ENCODE measurements around the gene RYR2. TPM values are rescaled to one million over a fixed set of nuclear protein-coding genes. Genes with fewer than 3 reads are reported as not detected.

RYR2 gene
- total RNA-seq, 1 experiment from 2014 or later = 0.90 TPM

DNA sequence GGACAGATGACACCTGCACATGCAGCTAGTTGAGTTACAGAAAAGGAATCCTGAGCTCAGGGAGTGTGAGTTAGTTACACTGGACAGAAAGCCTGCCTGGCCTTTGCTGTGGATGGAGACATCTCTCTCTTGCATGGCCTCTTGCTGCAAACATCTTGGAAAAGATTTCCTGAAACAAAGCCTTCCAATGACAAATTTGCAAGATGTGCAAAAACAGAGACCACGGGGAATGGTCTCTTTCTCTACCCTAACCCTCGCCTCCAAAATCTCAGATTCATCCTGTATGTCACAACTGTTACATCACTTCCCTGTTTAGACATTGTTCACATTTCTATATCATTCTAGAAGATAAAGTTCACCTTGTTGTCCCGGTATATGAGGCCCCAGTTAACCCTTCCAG lies 415.6 kb downstream of the RYR2 start:
- no peaks in the 10 kb centered on the region for H3K4me1 Mint-ChIP-seq (ENCODE audit: low read depth, unreplicated experiment)
- H3K9me3 Mint-ChIP-seq (ENCODE audit: low read depth, unreplicated experiment) = no peaks in the 10 kb centered on the region
- intact Hi-C loops (cut with micrococcal nuclease; ENCODE audit: unreplicated experiment) = no loop called here
- no peak for TF ChIP-seq CTCF (IDR thresholded peaks at IDR 0.05; ENCODE audit: unreplicated experiment)
- no peak overlapping the region for H3K4me3 Mint-ChIP-seq (ENCODE audit: low read depth, unreplicated experiment)
- no TSS peak for BruUV-seq (replicated peaks)
- no peaks in the 10 kb centered on the region for H3K27me3 Mint-ChIP-seq (ENCODE audit: unreplicated experiment)
- DNase-seq = no peak
- no peak overlapping the region for H3K27ac Mint-ChIP-seq (ENCODE audit: unreplicated experiment)
- no peaks in the 10 kb centered on the region for H3K36me3 Mint-ChIP-seq (ENCODE audit: insufficient read depth, unreplicated experiment)
- CTCF ChIA-PET = no interaction called here

- TF ChIP-seq CTCF (IDR thresholded peaks at IDR 0.05; ENCODE audit: unreplicated experiment) = no peak
- Mint-ChIP-seq H3K9me3 (ENCODE audit: low read depth, unreplicated experiment) (peaks cover 9% of the 10 kb centered on the region), H3K4me1 (ENCODE audit: low read depth, unreplicated experiment) (peaks cover 9% of the 10 kb centered on the region), H3K4me3 (ENCODE audit: low read depth, unreplicated experiment) (no peak overlapping the region), H3K27ac (ENCODE audit: unreplicated experiment) (no peak overlapping the region), H3K27me3 (ENCODE audit: unreplicated experiment) (no peaks in the 10 kb centered on the region), H3K36me3 (ENCODE audit: insufficient read depth, unreplicated experiment) (no peaks in the 10 kb centered on the region)
- BruUV-seq (replicated peaks) = no TSS peak
- DNase-seq = no peak
- intact Hi-C loops (cut with micrococcal nuclease; ENCODE audit: unreplicated experiment) = no loop called here
- CTCF ChIA-PET = no interaction called here
Measured at GRCh38 chr1:237467320-237467719, 425.3 kb downstream of the RYR2 start.

DNA sequence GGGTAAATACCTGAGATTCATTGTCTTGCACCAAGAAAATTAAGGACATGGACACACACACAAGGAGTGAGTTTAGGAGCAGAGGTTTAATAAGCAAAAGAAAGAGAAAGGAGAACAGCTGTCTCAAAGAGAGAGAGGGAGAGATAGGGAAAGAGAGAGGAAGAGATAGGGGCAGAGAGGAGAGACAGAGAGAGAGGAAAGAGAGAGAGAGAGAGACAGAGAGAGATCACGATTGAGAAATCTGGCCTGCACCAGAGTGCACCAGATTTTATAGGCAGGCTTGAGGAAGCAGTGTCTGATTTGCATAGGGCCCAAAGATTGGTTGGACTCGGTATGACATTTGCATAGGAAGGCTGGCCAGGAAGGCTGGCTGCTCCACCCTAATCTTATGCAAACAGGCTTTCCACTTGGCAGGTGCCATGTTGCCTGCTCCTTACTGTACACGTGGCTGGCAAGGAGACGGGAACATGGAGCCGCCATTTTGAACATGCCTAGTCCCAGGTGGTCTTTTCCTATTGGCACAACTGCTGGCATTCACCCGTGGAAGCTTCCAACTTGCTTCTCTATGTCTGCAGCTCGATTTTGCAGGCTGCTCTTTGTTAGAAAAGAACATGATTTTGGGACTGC lies 428.8 kb downstream of the RYR2 start:
- intact Hi-C loops (cut with micrococcal nuclease; ENCODE audit: unreplicated experiment) = no loop called here
- Mint-ChIP-seq H3K4me1 (ENCODE audit: low read depth, unreplicated experiment) (peaks cover 9% of the 10 kb centered on the region), H3K27me3 (ENCODE audit: unreplicated experiment) (no peaks in the 10 kb centered on the region), H3K4me3 (ENCODE audit: low read depth, unreplicated experiment) (no peak overlapping the region), H3K9me3 (ENCODE audit: low read depth, unreplicated experiment) (peaks cover 12% of the 10 kb centered on the region), H3K27ac (ENCODE audit: unreplicated experiment) (no peak overlapping the region), H3K36me3 (ENCODE audit: insufficient read depth, unreplicated experiment) (no peaks in the 10 kb centered on the region)
- CTCF ChIA-PET = no interaction called here
- peak; percentile 12 for DNase-seq
- TF ChIP-seq CTCF (IDR thresholded peaks at IDR 0.05; ENCODE audit: unreplicated experiment) = no peak
- no TSS peak for BruUV-seq (replicated peaks)

DNA sequence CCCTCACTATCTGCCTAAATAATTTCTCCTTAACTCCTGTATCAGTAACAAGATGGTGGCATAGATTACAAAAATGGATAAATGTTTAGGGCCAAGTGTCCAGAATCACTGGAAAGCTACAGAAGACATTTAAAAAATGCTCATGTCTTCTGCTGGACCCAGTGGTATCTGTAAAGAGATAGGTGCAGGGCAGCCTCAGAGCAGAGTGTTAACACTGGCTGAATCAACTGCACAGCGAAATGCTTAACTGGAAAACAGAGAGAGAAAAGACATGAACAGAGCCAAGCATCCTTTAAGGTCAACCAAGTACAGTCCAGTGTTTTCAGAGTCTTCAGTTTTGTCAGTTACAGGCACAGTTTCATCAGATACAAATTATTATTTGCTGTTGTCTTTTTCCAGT lies 429.4 kb downstream of the RYR2 start:
- Mint-ChIP-seq H3K36me3 (ENCODE audit: insufficient read depth, unreplicated experiment) (no peaks in the 10 kb centered on the region), H3K4me1 (ENCODE audit: low read depth, unreplicated experiment) (peaks cover 9% of the 10 kb centered on the region), H3K27ac (ENCODE audit: unreplicated experiment) (no peak overlapping the region), H3K9me3 (ENCODE audit: low read depth, unreplicated experiment) (peaks cover 12% of the 10 kb centered on the region), H3K27me3 (ENCODE audit: unreplicated experiment) (no peaks in the 10 kb centered on the region), H3K4me3 (ENCODE audit: low read depth, unreplicated experiment) (no peak overlapping the region)
- intact Hi-C loops (cut with micrococcal nuclease; ENCODE audit: unreplicated experiment) = no loop called here
- CTCF ChIA-PET = no interaction called here
- no TSS peak for BruUV-seq (replicated peaks)
- no peak for DNase-seq
- no peak for TF ChIP-seq CTCF (IDR thresholded peaks at IDR 0.05; ENCODE audit: unreplicated experiment)

Measured in Calu3 (cell line).